ENCODE measurements around the gene ANK3. TPM values are rescaled to one million over a fixed set of nuclear protein-coding genes. Genes with fewer than 3 reads are reported as not detected.

ANK3 gene
- total and polyA plus RNA-seq, 2 donors from 2014 or later, result 38.2 to 214 TPM

DNA sequence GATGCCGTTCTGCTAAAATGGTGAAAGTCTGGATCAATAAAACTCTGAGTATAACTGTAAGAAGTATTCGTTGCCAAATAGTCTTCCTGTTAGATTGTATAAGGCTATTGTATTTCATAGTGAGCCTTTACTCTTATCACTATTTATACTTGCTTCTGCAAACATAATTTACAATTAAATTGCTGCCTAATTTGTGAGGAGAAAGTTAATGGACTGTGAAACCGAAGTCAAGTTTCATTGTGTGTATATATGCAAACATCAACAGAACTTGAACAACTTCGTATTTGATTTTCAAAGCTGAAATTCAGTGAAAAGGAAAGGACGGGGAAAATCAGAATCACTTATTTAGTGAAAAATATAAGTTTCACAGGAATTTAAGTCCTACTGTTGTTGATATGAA, 347.4 kb downstream of the ANK3 start:
- Histone ChIP-seq H3K4me3 (ENCODE audit: low read length in 3 of 3) (no peak overlapping the region), H3K27ac (ENCODE audit: low read depth in 2 of 2, low read length in 2 of 2) (no peak overlapping the region), H3K27me3 (ENCODE audit: control insufficient read depth, insufficient read depth, low read length) (no peaks in the 10 kb centered on the region), H3K9me3 (ENCODE audit: control insufficient read depth in 2 of 3, insufficient read depth in 1 of 3, low read length in 3 of 3) (no peaks in the 10 kb centered on the region), H3K4me1 (ENCODE audit: control insufficient read depth in 2 of 3, insufficient read depth in 2 of 3, low read depth in 1 of 3, low read length in 3 of 3) (no peaks in the 10 kb centered on the region), H3K9ac (ENCODE audit: low read length in 3 of 3) (no peak overlapping the region), H3K36me3 (ENCODE audit: control insufficient read depth in 2 of 3, insufficient read depth in 3 of 3, low read length in 3 of 3) (peaks cover 0 to 7% (median 5%) of the 10 kb centered on the region in 3 donors)
- DNase-seq (peak in 1 of 5 donors; percentile 23), FAIRE-seq (no peak)
- intact Hi-C loops (cut with DNase I), result no loop called here
- TF ChIP-seq CTCF (IDR thresholded peaks at IDR 0.05; ENCODE audit: borderline replicate concordance, extremely low read depth, insufficient read depth), result no peak

DNA sequence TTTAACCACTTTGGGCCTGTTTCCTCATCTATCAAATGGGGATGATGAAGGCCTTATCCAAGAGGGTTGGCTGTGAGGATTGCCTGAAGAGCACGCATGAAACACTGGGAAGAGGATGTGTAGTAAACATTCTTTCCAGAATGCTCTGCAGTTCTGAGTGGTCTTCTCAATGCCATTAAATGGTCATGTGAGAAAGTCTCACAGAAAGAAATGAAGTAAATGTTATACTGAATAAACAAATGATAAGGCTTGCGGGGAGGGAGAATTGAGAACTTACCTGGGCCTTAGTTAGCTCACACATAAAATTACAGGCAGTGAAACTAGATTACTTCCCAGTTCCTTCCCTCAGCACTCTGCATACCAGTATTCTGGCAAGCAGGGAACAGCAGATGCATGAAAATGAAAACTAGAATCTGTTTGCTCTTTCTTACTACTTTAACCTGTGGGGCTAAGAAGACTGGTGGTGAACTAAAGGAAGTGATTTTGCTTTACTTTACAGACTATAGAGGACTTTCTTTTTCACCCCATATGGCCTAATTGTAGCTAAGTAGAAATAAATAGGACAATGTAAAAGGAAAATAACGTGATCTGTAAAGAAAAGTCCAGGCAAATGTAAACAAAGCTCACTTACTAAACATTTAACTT, 348.1 kb downstream of the ANK3 start:
- intact Hi-C loops (cut with DNase I), result no loop called here
- Histone ChIP-seq H3K27me3 (ENCODE audit: control insufficient read depth, insufficient read depth, low read length) (no peaks in the 10 kb centered on the region), H3K36me3 (ENCODE audit: control insufficient read depth in 2 of 3, insufficient read depth in 3 of 3, low read length in 3 of 3) (peaks cover 0 to 7% (median 5%) of the 10 kb centered on the region in 3 donors), H3K27ac (ENCODE audit: low read depth in 2 of 2, low read length in 2 of 2) (no peak overlapping the region), H3K9me3 (ENCODE audit: control insufficient read depth in 2 of 3, insufficient read depth in 1 of 3, low read length in 3 of 3) (no peaks in the 10 kb centered on the region), H3K4me3 (ENCODE audit: low read length in 3 of 3) (no peak overlapping the region), H3K4me1 (ENCODE audit: control insufficient read depth in 2 of 3, insufficient read depth in 2 of 3, low read depth in 1 of 3, low read length in 3 of 3) (no peaks in the 10 kb centered on the region), H3K9ac (ENCODE audit: low read length in 3 of 3) (no peak overlapping the region)
- no peak for FAIRE-seq
- no peak for TF ChIP-seq CTCF (IDR thresholded peaks at IDR 0.05; ENCODE audit: borderline replicate concordance, extremely low read depth, insufficient read depth)
- DNase-seq, result peak in 1 of 5 donors; percentile 9

DNA sequence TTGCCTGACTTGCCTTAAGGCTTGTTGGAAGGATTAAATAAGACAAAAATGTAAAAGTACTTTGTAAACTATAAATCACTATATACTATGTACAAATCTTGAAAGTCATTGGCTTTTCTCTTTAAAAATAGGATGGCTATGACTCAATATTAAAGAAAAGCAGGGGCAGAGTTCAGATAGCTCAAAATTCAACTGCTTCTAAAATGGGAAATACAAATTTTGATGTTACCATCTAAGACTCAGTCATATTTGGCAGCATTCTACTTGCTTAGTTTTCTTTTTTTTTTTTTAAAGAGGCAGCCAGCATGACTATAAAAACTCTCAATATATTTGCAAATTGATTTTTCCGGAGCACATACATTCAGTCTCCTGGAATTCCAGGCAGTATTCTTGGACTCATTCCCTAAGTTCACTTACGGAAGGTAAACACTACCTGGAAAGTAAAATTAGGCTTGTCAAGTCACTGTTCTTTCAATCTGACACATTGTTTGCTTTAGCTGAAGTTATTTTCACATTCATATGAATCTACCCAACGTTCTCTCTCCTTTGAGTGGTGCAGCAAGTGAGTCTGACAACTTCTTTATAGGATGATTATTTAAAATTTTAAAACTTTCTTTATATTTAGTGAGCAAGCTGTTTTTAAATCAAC, 349.5 kb downstream of the ANK3 start:
- intact Hi-C loops (cut with DNase I), result no loop called here
- FAIRE-seq (no peak), DNase-seq (no peak)
- no peak overlapping the region for H3K27ac ChIP-seq (ENCODE audit: low read depth in 2 of 2, low read length in 2 of 2)
- no peaks in the 10 kb centered on the region for H3K27me3 ChIP-seq (ENCODE audit: control insufficient read depth, insufficient read depth, low read length)
- H3K36me3 ChIP-seq (ENCODE audit: control insufficient read depth in 2 of 3, insufficient read depth in 3 of 3, low read length in 3 of 3), result peaks cover 0 to 6% (median 5%) of the 10 kb centered on the region in 3 donors
- no peak overlapping the region for H3K9ac ChIP-seq (ENCODE audit: low read length in 3 of 3)
- TF ChIP-seq CTCF (IDR thresholded peaks at IDR 0.05; ENCODE audit: borderline replicate concordance, extremely low read depth, insufficient read depth), result no peak
- no peaks in the 10 kb centered on the region for H3K9me3 ChIP-seq (ENCODE audit: control insufficient read depth in 2 of 3, insufficient read depth in 1 of 3, low read length in 3 of 3)
- H3K4me1 ChIP-seq (ENCODE audit: control insufficient read depth in 2 of 3, insufficient read depth in 2 of 3, low read depth in 1 of 3, low read length in 3 of 3), result no peaks in the 10 kb centered on the region
- no peak overlapping the region for H3K4me3 ChIP-seq (ENCODE audit: low read length in 3 of 3)

Measured in kidney (tissue), 14 donors.